Adrenal gland (tissue), 5 donors: ENCODE results near the gene ZNF775.

Source experiments
- CTCF ChIP-seq, 6 experiments: fragments of 450-650 bp in 4 of 6; fragments of 200-600 bp in 2 of 6; sonication (generic) in 1 of 6; IDR thresholded peaks; 1 replicate in 5 of 6; 2 replicates in 1 of 6; pipeline versions ENCODE4 v1.5.1 to v1.8.0; 2016 to 2021; ENCODE audit warnings: antibody characterized with exemption in 6 of 6, mild to moderate bottlenecking in 2 of 6, moderate library complexity in 1 of 6
- POLR2A ChIP-seq, 2 donors: fragments of 450-650 bp; IDR thresholded peaks; one replicate each; pipeline ENCODE4 v1.6.1; 2017; ENCODE audit warnings: antibody characterized with exemption in 2 of 2, mild to moderate bottlenecking in 2 of 2, moderate library complexity in 1 of 2
- donor health status: DM: no; HTN: no; CAD: no.

GRCh38 chr7:150338166-150338829 is 40.8 kb upstream of the ZNF775 start:
- TF ChIP-seq POLR2A (IDR thresholded peaks at IDR 0.05) (peak in 1 of 2 donors; percentile 23), CTCF (IDR thresholded peaks at IDR 0.05) (no peak)
